Gastroesophageal sphincter (tissue), 4 donors: ENCODE measurements around the gene ELMO1. TPM values are rescaled to one million over a fixed set of nuclear protein-coding genes. Genes with fewer than 3 reads are reported as not detected.

Source experiments
- ATAC-seq: fragments of 150-250 bp; one replicate; pipeline ENCODE4 v1.9.1; 2016; ENCODE audit warnings: mild to moderate bottlenecking, moderate library complexity
- H3K27ac ChIP-seq, 4 donors: fragments of 200-600 bp; sonication (generic) in 3 of 4; 1 replicate in 3 of 4; 2 replicates in 1 of 4; pipeline ENCODE4 v1.5.1; 2016 to 2019
- H3K27me3 ChIP-seq: fragments of 200-600 bp; sonication (generic); one replicate; pipeline ENCODE4 v1.5.1; 2019
- H3K36me3 ChIP-seq, 2 donors: fragments of 200-600 bp; sonication (generic); one replicate each; pipeline ENCODE4 v1.5.1; 2019; ENCODE audit warnings: control low read depth in 1 of 2
- H3K4me1 ChIP-seq, 3 donors: fragments of 200-600 bp; sonication (generic); 1 replicate in 2 of 3; 2 replicates in 1 of 3; pipeline ENCODE4 v1.5.1; 2016 to 2019; ENCODE audit warnings: control low read depth in 2 of 3
- H3K4me3 ChIP-seq, 2 donors: fragments of 200-600 bp; sonication (generic); one replicate each; pipeline ENCODE4 v1.5.1; 2019; ENCODE audit warnings: mild to moderate bottlenecking in 1 of 2, moderate library complexity in 1 of 2
- H3K9me3 ChIP-seq, 3 donors: fragments of 200-600 bp; sonication (generic); one replicate each; pipeline ENCODE4 v1.5.1; 2017 to 2019; ENCODE audit warnings: control low read depth in 2 of 3
- CTCF ChIP-seq, 4 experiments: fragments of 200-600 bp in 2 of 4; fragments of 450-650 bp in 2 of 4; sonication (generic) in 1 of 4; IDR thresholded peaks; one replicate each; pipeline ENCODE4 v1.5.1; 2017 to 2019; ENCODE audit warnings: antibody characterized with exemption in 4 of 4, mild to moderate bottlenecking in 2 of 4, moderate library complexity in 2 of 4
- EP300 ChIP-seq: sonication (generic); formaldehyde crosslinking; IDR thresholded peaks from one replicate; pipeline ENCODE4 v1.6.1; 2017; ENCODE audit warnings: antibody characterized with exemption, mild to moderate bottlenecking
- POLR2A ChIP-seq, 2 donors: fragments of 450-650 bp; IDR thresholded peaks; one replicate each; pipeline ENCODE4 v1.6.1; 2017; ENCODE audit warnings: antibody characterized with exemption in 2 of 2, mild to moderate bottlenecking in 2 of 2, moderate library complexity in 1 of 2
- POLR2AphosphoS5 ChIP-seq: sonication (generic); formaldehyde crosslinking; IDR thresholded peaks from one replicate; pipeline ENCODE4 v1.6.1; 2017; ENCODE audit warnings: antibody characterized with exemption
- WGBS, 2 donors: methylation state at CpG; one replicate each; pipeline ENCODE4 v1.1.5; 2018; ENCODE audit warnings: low coverage in 1 of 2; 5-methylcytosine and 5-hydroxymethylcytosine counted together
- total RNA-seq, 4 donors: library from RNA; depleted of rRNA; stranded (reverse); fragments of >200 nt; gene quantifications; one replicate each; pipeline ENCODE4 v1.1.0, GENCODE V29; 2016

ELMO1 gene
- total RNA-seq, 4 donors from 2014 or later = 22.1 to 54.0 (median 42.7) TPM

GRCh38 chr7:36937754-36938563 is 510.7 kb downstream of the ELMO1 start:
- H3K36me3 ChIP-seq = peaks cover 0 to 23% of the 10 kb centered on the region in 2 donors
- no peaks in the 10 kb centered on the region for H3K27me3 ChIP-seq
- no peak overlapping the region for H3K27ac ChIP-seq
- no peak for TF ChIP-seq CTCF (IDR thresholded peaks at IDR 0.05)
- no peak for TF ChIP-seq EP300
- no peak for TF ChIP-seq POLR2AphosphoS5
- TF ChIP-seq POLR2A (IDR thresholded peaks at IDR 0.05) = no peak
- peaks cover 0 to 65% (median 0%) of the 10 kb centered on the region in 3 donors for H3K9me3 ChIP-seq
- peaks cover 0 to 6% (median 0%) of the 10 kb centered on the region in 3 donors for H3K4me1 ChIP-seq
- no peak for ATAC-seq
- 80 to 97% methylated on average over 2 of the region's 2 CpGs for whole genome bisulfite sequencing, 2 donors
- no peak overlapping the region for H3K4me3 ChIP-seq

GRCh38 chr7:36931892-36932291 is 516.8 kb downstream of the ELMO1 start:
- H3K27me3 ChIP-seq = no peaks in the 10 kb centered on the region
- H3K4me1 ChIP-seq = no peaks in the 10 kb centered on the region
- ATAC-seq = no peak
- H3K27ac ChIP-seq = no peak overlapping the region
- no peak overlapping the region for H3K4me3 ChIP-seq
- TF ChIP-seq POLR2A (IDR thresholded peaks at IDR 0.05) (no peak), CTCF (IDR thresholded peaks at IDR 0.05) (no peak), EP300 (no peak), POLR2AphosphoS5 (no peak)
- WGBS, 2 donors = 88 to 92% methylated on average over 1 of the region's 1 CpG
- H3K9me3 ChIP-seq = peaks cover 0 to 20% (median 0%) of the 10 kb centered on the region in 3 donors
- H3K36me3 ChIP-seq = peaks cover 0 to 12% of the 10 kb centered on the region in 2 donors

- H3K9me3 ChIP-seq = no peaks in the 10 kb centered on the region
- TF ChIP-seq POLR2AphosphoS5 (no peak), EP300 (no peak), POLR2A (IDR thresholded peaks at IDR 0.05) (no peak), CTCF (IDR thresholded peaks at IDR 0.05) (no peak)
- 90 to 92% methylated on average over 3 to 4 of the region's 4 CpGs for WGBS, 2 donors
Observed at GRCh38 chr7:36929791-36930190, 518.9 kb downstream of the ELMO1 start.

GRCh38 chr7:36928718-36929117 is 519.9 kb downstream of the ELMO1 start:
- ATAC-seq = no peak
- no peak for TF ChIP-seq POLR2AphosphoS5
- TF ChIP-seq POLR2A (IDR thresholded peaks at IDR 0.05) = no peak
- TF ChIP-seq CTCF (IDR thresholded peaks at IDR 0.05) = no peak
- H3K4me3 ChIP-seq = no peak overlapping the region
- H3K4me1 ChIP-seq = peaks cover 13 to 28% (median 13%) of the 10 kb centered on the region in 3 donors
- no peaks in the 10 kb centered on the region for H3K9me3 ChIP-seq
- no peaks in the 10 kb centered on the region for H3K27me3 ChIP-seq
- peaks cover 0 to 5% of the 10 kb centered on the region in 2 donors for H3K36me3 ChIP-seq
- WGBS, 2 donors = 80 to 100% methylated on average over 1 of the region's 2 CpGs
- H3K27ac ChIP-seq = no peak overlapping the region

More at GRCh38 chr7:36929791-36930190, 518.9 kb downstream of the ELMO1 start:
- peaks cover 4 to 17% (median 4%) of the 10 kb centered on the region in 3 donors for H3K4me1 ChIP-seq
- no peaks in the 10 kb centered on the region for H3K27me3 ChIP-seq
- no peak overlapping the region for H3K4me3 ChIP-seq
- H3K27ac ChIP-seq = no peak overlapping the region
- H3K36me3 ChIP-seq = peaks cover 0 to 6% of the 10 kb centered on the region in 2 donors
- ATAC-seq = no peak

GRCh38 chr7:36928311-36928710 is 520.4 kb downstream of the ELMO1 start:
- Histone ChIP-seq H3K4me3 (no peak overlapping the region), H3K4me1 (peaks cover 13 to 30% (median 15%) of the 10 kb centered on the region in 3 donors), H3K9me3 (no peaks in the 10 kb centered on the region), H3K27me3 (no peaks in the 10 kb centered on the region), H3K36me3 (peaks cover 0 to 1% of the 10 kb centered on the region in 2 donors), H3K27ac (no peak overlapping the region)
- WGBS, 2 donors = 79 to 96% methylated on average over 3 to 5 of the region's 5 CpGs
- no peak for ATAC-seq
- no peak for TF ChIP-seq POLR2AphosphoS5
- no peak for TF ChIP-seq POLR2A (IDR thresholded peaks at IDR 0.05)
- TF ChIP-seq EP300 = no peak
- no peak for TF ChIP-seq CTCF (IDR thresholded peaks at IDR 0.05)
